Fibroblast of villous mesenchyme (primary cell): Measurements from ENCODE around the gene UGGT1. TPM values are rescaled to one million over a fixed set of nuclear protein-coding genes. Genes with fewer than 3 reads are reported as not detected.

Experiments used
- DNase-seq: peaks from one replicate; pipeline ENCODE4 v3.0.0-alpha.2; 2010; ENCODE audit warnings: low read depth
- H3K4me3 ChIP-seq: 2 replicates; pipeline ENCODE4 v1.5.1; 2011; ENCODE audit warnings: low read depth, mild to moderate bottlenecking, low read length
- CTCF ChIP-seq: IDR thresholded peaks from 2 replicates; pipeline ENCODE4 v1.5.1; 2012; ENCODE audit warnings: low read depth, mild to moderate bottlenecking, low read length; ENCODE audit not compliant: insufficient read depth
- small RNA-seq: library from RNA; depleted of rRNA; stranded (forward); fragments of <200 nt; gene quantifications from one replicate; pipeline ENCODE3, GENCODE V24; 2012
- total RNA-seq: library from RNA; depleted of rRNA; stranded (reverse); fragments of >200 nt; gene quantifications from 2 replicates; pipeline ENCODE4 v1.2.3, GENCODE V29; 2012

UGGT1 gene
- total RNA-seq, 1 donor = 75.1 TPM

- no peak for TF ChIP-seq CTCF
Observed at GRCh38 chr2:128235581-128235980, 144.6 kb downstream of the UGGT1 start.

DNA sequence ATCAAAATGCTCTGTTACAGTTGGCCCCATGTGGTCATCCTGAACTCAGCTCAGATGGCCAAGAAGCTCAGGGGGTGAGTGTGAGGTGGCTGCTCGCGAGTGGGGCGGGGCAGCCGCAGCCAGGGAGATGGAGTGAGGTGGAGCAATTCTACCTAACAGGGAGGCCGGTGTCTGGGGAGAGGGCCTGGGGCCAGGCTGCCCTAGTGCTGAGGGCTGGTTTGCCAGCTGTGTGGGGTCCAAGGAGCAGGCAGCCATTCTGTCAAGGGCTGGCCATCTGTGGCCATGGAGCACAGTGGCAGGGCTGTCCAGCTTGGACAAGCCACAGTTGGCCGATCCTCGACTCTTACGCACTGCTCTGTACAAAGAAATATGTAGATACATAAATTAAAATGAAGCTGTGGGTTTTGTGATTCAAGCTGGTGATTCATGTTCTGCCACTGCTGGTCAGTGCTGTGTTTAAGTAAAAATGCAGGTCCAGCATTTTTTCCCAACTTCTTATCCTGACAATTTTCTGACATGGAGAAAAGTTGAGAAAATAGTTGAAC lies 145.6 kb downstream of the UGGT1 start:
- TF ChIP-seq CTCF = no peak
- DNase-seq = peak; percentile 83
- H3K4me3 ChIP-seq = no peak overlapping the region

More at GRCh38 chr2:128235581-128235980, 144.6 kb downstream of the UGGT1 start:
- H3K4me3 ChIP-seq = no peak overlapping the region
- DNase-seq = no peak

GRCh38 chr2:128237081-128237534 lies 146.1 kb downstream of the UGGT1 start:
- DNase-seq = peak; percentile 65
- no peak overlapping the region for H3K4me3 ChIP-seq
- no peak for TF ChIP-seq CTCF

GRCh38 chr2:128237911-128238697 lies 147.1 kb downstream of the UGGT1 start:
- no peak for TF ChIP-seq CTCF
- no peak overlapping the region for H3K4me3 ChIP-seq
- no peak for DNase-seq

DNA sequence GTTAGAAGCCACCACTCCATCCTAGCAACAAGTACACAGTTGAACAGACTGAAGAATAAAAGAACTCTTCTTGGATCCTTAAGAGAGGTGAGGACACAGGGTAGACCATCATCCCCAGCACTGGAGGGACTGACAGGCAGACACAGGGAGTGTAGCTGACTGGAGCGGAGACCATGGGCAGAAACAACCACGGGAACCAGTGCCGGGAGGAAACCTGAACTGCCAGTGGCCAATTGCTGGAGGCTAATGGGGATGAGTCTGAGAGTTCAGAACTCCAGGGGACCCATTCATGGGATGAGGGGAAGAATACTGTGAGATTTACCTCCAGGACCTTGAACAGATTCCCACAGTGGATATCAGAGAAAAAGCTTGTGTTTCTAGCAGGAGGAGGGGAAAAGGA lies 150.9 kb downstream of the UGGT1 start:
- TF ChIP-seq CTCF = no peak
- DNase-seq = no peak
- H3K4me3 ChIP-seq = no peak overlapping the region

Small RNA genes within 50 kb of the gene (small RNA-seq; reads per million reads assigned to genes)
- not detected for gene AC108059.2
- not detected for gene AC108059.3
- gene DYNLT3P2 = not detected
- gene RF00019 = not detected

Other genes starting within 250 kb of the UGGT1 start
- 15.5 and 25.9 TPM in 2 replicates for gene POLR2D, start 233.0 kb upstream of the UGGT1 start, total RNA-seq
- 14.2 and 22.0 TPM in 2 replicates for gene AMMECR1L, start 205.2 kb upstream of the UGGT1 start, total RNA-seq
- gene SAP130, start 63.1 kb upstream of the UGGT1 start, total RNA-seq = 5.8 and 6.0 TPM in 2 replicates
- 17.1 and 19.9 TPM in 2 replicates for gene HS6ST1, start 227.7 kb downstream of the UGGT1 start, total RNA-seq